Psoas muscle (tissue), 8 donors: ENCODE data around the gene MDC1. TPM values are rescaled to one million over a fixed set of nuclear protein-coding genes. Genes with fewer than 3 reads are reported as not detected.
"Not testable (repeated sequence)": the region's sequence is repeated elsewhere in the genome, so short reads cannot be mapped to it uniquely, and the experiment has no call there.

Source experiments
- ATAC-seq, 4 donors: fragments of 200-7000 bp; cut with Tn5 transposase; one replicate each; pipeline ENCODE4 v1.9.1; 2020; ENCODE audit warnings: moderate library complexity in 3 of 4, mild to moderate bottlenecking in 2 of 4
- DNase-seq, 2 donors: peaks; one replicate each; pipeline ENCODE4 v3.0.0-alpha.2; 2020
- H3K27ac ChIP-seq: fragments of 200-600 bp; one replicate; pipeline ENCODE4 v1.8.0; 2022
- H3K27me3 ChIP-seq, 3 donors: fragments of 200-600 bp in 1 of 3; one replicate each; pipeline versions ENCODE4 v1.6.1 to v1.8.0; 2013 to 2022; ENCODE audit warnings: low read length in 2 of 3, mild to moderate bottlenecking in 2 of 3, moderate library complexity in 1 of 3; ENCODE audit not compliant: insufficient read depth in 3 of 3
- H3K36me3 ChIP-seq, 2 donors: fragments of 200-600 bp in 1 of 2; one replicate each; pipeline versions ENCODE4 v1.6.1 to v1.8.0; 2013 to 2022; ENCODE audit warnings: low read depth in 1 of 2, mild to moderate bottlenecking in 1 of 2, moderate library complexity in 1 of 2; ENCODE audit not compliant: insufficient read depth in 1 of 2
- H3K4me1 ChIP-seq: fragments of 200-600 bp; one replicate; pipeline ENCODE4 v1.8.0; 2022
- H3K4me3 ChIP-seq: fragments of 200-600 bp; one replicate; pipeline ENCODE4 v1.8.0; 2022; ENCODE audit warnings: mild to moderate bottlenecking
- H3K9me3 ChIP-seq: fragments of 200-600 bp; one replicate; pipeline ENCODE4 v1.8.0; 2022
- WGBS, 3 donors: extraction: QIAGEN DNeasy Blood & Tissue Kit; methylation state at CpG; one replicate each; pipeline versions ENCODE4 v1.1.6 to v1.1.7; 2013; 5-methylcytosine and 5-hydroxymethylcytosine counted together
- intact Hi-C, 2 donors: fragments of 100-400 bp; cut with DNase I; formaldehyde crosslinking; loops; one replicate each; pipeline versions ENCODE4 v1.11.0 to v1.14.2; 2022
- polyA plus RNA-seq, 3 donors: library from polyadenylated mRNA; stranded (reverse); fragments of 200-250 nt; gene quantifications; one replicate each; pipeline ENCODE4 v1.2.3, GENCODE V29; 2013
- total RNA-seq, 4 donors: library from RNA; stranded (reverse); fragmentation: NEBNext Ultra II Directional in 2 of 4; extraction: Animal tissue kit (Norgen Biotek cat#: 25700) in 2 of 4; gene quantifications; one replicate each; pipeline versions ENCODE4 v1.2.1 to v1.2.4, GENCODE V29; 2021 to 2023
- TF ChIP-seq, protein P1 (sequence below): fragments of 200-600 bp; IDR thresholded peaks from one replicate; pipeline ENCODE4 v1.8.0; 2022; ENCODE audit warnings: antibody characterized with exemption
- donor health status: healthy with polysubstance abuse.
- donor health status: DM: no; HTN: no; CAD: no; lungs with moderate emphysema.
- donor health status: Bipolar disorder and iron deficiency.
- donor health status: healthy.
- donor health status: DM: yes; HTN: yes; CAD: no.
- donor health status: DM: no; HTN: no; CAD: no.
- donor health status: DM: no; HTN: no; CAD: no.
- donor health status: DM: yes; HTN: yes; CAD: no.

The MDC1 gene
- total and polyA plus RNA-seq, 7 donors: 4.1 to 18.0 (median 12.7) TPM

DNA sequence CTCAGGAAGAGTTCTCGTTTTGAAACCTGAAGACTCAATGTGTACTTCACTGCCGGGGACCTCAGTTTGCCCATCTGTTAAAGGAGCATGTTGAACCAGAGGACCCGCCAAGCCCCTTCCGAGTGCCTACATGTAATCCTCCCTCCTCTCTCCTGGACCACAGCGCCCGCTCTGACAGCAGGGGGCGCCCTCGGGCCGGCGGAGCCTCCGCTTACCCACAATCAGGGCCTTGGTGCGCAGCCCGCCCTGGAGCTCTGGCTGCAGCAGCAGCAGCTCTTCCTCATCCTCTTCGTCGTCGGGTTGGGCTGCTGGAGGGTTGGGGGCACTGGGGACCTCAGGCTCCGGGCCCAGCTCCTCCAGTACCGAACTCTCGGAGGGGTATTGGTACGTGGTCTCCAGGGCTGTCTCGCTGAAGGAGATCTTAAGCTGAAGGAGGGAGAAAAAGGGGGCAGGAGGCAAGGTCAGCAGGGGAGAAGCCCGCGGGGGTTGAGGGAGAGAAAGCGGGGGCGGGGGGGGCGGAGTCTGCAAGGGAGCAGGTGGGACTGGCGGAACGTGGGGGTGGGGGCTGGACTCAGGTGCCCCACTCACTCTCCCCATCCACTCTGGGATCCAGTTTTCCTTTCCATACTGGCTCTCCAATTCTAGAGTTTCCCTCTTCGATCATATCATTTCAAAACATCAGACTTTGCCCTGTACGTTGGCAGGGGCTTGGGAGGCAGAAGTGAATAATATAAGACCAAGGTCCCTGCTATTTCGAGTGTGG lies 37.9 kb downstream of the MDC1 start:
- Histone ChIP-seq H3K4me3 (peak overlapping the region; percentile 85), H3K36me3 (peaks cover 5 to 42% of the 10 kb centered on the region in 2 donors), H3K9me3 (no peaks in the 10 kb centered on the region), H3K27me3 (no peaks in the 10 kb centered on the region), H3K27ac (no peak overlapping the region), H3K4me1 (peaks cover 9% of the 10 kb centered on the region)
- WGBS, 3 donors: 19 to 21% (median 19%) methylated on average over 29 to 31 of the region's 31 CpGs
- DNase-seq (peak; percentile 88 to 93), ATAC-seq (peak; percentile 83 to 94 (median 90))
- TF ChIP-seq, protein P1, sequence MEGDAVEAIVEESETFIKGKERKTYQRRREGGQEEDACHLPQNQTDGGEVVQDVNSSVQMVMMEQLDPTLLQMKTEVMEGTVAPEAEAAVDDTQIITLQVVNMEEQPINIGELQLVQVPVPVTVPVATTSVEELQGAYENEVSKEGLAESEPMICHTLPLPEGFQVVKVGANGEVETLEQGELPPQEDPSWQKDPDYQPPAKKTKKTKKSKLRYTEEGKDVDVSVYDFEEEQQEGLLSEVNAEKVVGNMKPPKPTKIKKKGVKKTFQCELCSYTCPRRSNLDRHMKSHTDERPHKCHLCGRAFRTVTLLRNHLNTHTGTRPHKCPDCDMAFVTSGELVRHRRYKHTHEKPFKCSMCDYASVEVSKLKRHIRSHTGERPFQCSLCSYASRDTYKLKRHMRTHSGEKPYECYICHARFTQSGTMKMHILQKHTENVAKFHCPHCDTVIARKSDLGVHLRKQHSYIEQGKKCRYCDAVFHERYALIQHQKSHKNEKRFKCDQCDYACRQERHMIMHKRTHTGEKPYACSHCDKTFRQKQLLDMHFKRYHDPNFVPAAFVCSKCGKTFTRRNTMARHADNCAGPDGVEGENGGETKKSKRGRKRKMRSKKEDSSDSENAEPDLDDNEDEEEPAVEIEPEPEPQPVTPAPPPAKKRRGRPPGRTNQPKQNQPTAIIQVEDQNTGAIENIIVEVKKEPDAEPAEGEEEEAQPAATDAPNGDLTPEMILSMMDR: peak; percentile 95
- intact Hi-C loops: loop anchor here (1.0 to 5.0 kb wide), 3 partner anchors 43 to 203 kb away; partner anchors contain the start of genes ABCF1 (in 1 of the 2) and DDR1 (in 1 of the 2)

- Histone ChIP-seq H3K4me3 (no peak overlapping the region), H3K36me3 (peaks cover 5 to 42% of the 10 kb centered on the region in 2 donors), H3K27me3 (no peaks in the 10 kb centered on the region), H3K27ac (no peak overlapping the region), H3K9me3 (no peaks in the 10 kb centered on the region), H3K4me1 (peaks cover 5% of the 10 kb centered on the region)
- WGBS, 3 donors: 74 to 84% (median 77%) methylated on average over 9 to 10 of the region's 10 CpGs
- ATAC-seq (no peak), DNase-seq (no peak)
- TF ChIP-seq, protein P1: no peak
- intact Hi-C loops: loop anchor here in 1 of 2 donors (5.0 kb wide), 2 partner anchors 104 to 206 kb away; partner anchors contain the start of genes ABCF1 and DDR1
Observed at GRCh38 chr6:30676660-30677285, 40.3 kb downstream of the MDC1 start.

- peaks cover 7 to 53% of the 10 kb centered on the region in 2 donors for H3K36me3 ChIP-seq
- peak within 1 kb of the TSS; percentile 97 for H3K4me3 ChIP-seq
- no peaks in the 10 kb centered on the region for H3K9me3 ChIP-seq
- intact Hi-C loops: loop anchor here (5.0 kb wide), 3 partner anchors 35 to 190 kb away; partner anchors contain the start of gene ATAT1 (in 1 of the 2)
- H3K27ac ChIP-seq: peak within 1 kb of the TSS; percentile 78
- TF ChIP-seq, protein P1: peak; percentile 85
- ATAC-seq (peak; percentile 88 to 94 (median 90)), DNase-seq (peak; percentile 97)
- WGBS, 3 donors: 0 to 1% (median 0%) methylated on average over 57 of the region's 57 CpGs
- H3K4me1 ChIP-seq: peaks cover 13% of the 10 kb centered on the region
- H3K27me3 ChIP-seq: no peaks in the 10 kb centered on the region
Observed at GRCh38 chr6:30672445-30673253, 44.4 kb downstream of the MDC1 start, which contains the start of gene DHX16. TSS of gene DHX16 (minus strand) at chr6:30673006. CDS start at chr6:30672841, 165 bp downstream.

DNA sequence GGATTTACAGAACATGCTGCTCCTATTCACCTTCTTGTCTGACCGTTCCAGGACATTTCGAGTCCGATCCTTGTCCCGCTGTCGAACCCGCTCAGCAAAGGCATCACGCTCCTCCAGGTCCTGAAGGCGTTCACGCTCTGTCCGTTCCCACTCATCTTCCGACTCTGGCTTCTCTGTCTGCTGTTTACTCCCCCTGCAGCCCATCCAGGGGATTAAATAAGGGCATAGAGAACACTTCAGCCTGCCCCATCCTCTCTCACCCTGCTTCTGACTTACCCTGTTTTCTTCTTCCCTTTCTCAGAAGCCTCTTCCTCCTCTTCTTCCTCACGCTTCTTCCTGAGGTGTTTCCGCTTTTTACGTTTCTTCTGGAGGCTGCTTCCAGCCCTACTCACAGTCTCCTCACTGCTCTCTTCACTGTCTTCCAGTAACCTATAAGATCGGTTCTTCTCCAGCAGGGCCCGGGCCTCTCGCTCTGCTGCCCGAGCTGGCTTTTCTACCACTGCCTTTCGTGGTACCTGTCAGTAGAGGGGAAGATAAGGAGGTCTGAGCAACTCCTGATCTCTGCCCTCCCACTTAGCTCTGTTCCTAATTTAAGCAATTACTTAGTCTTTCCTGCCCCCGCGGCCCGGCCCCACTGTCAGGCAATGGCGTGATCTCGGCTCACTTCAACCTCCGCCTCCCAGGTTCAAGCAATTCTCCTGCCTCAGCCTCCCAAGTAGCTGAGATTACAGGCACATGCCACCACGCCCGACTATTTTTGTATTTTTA lies 46.1 kb downstream of the MDC1 start:
- Histone ChIP-seq H3K36me3 (peaks cover 2 to 53% of the 10 kb centered on the region in 2 donors), H3K27ac (no peak overlapping the region), H3K9me3 (no peaks in the 10 kb centered on the region), H3K27me3 (no peaks in the 10 kb centered on the region), H3K4me3 (peak overlapping the region; percentile 97), H3K4me1 (peaks cover 13% of the 10 kb centered on the region)
- intact Hi-C loops: loop anchor here (5.0 kb wide), 3 partner anchors 34 to 189 kb away; partner anchors contain the start of gene ATAT1 (in 1 of the 2)
- ATAC-seq: no peak
- DNase-seq: no peak
- TF ChIP-seq, protein P1: no peak
- WGBS, 3 donors: 84 to 90% (median 85%) methylated on average over 27 of the region's 27 CpGs

- 85 to 92% (median 86%) methylated on average over 2 of the region's 2 CpGs for WGBS, 3 donors
- H3K36me3 ChIP-seq: peaks cover 14 to 97% of the 10 kb centered on the region in 2 donors
- intact Hi-C loops: not testable (repeated sequence)
Observed at GRCh38 chr6:30666300-30666699, 50.8 kb downstream of the MDC1 start.

More at GRCh38 chr6:30666300-30666699, 50.8 kb downstream of the MDC1 start:
- not testable (repeated sequence) for H3K9me3 ChIP-seq, H3K4me3 ChIP-seq, H3K27me3 ChIP-seq, H3K4me1 ChIP-seq, H3K27ac ChIP-seq, DNase-seq, ATAC-seq
